Ishikawa (cell line): ENCODE measurements around the gene POLQ.

ENCODE experiments used
- EP300 ChIP-seq: IDR thresholded peaks from 2 replicates; pipeline ENCODE4 v1.6.1; 2012; ENCODE audit warnings: borderline replicate concordance
- RAD21 ChIP-seq: IDR thresholded peaks from 2 replicates; pipeline ENCODE4 v1.6.1; 2012; ENCODE audit warnings: low read depth
- TAF1 ChIP-seq: IDR thresholded peaks from 2 replicates; pipeline ENCODE4 v1.6.1; 2012; ENCODE audit warnings: low read depth, mild to moderate bottlenecking
- TEAD4 ChIP-seq: IDR thresholded peaks from 2 replicates; pipeline ENCODE4 v1.6.1; 2012

DNA sequence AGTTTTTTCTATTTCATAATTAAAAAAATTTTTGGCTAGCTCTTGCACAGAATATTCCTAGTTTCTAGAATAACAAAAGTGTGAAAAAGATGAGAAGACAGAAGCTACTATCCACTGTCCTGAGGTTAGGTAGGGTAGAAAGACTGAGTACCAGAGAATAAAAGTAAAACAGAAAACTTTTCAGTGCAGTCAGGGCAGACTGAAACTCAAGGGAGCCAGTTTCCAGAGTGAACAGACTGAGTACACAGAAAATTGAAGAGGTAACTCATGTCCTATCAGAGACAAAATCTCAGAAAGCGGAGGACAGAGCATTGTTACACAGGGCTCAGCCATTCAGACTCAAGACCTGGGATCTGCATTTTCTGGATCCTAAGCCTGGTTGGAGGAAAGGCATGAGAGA, 38.6 kb upstream of the POLQ start:
- TF ChIP-seq TAF1 (no peak), TEAD4 (no peak), EP300 (no peak), RAD21 (no peak)
